ENCODE data around the gene NAA10. TPM values are rescaled to one million over a fixed set of nuclear protein-coding genes. Genes with fewer than 3 reads are reported as not detected.

The NAA10 gene
- total RNA-seq, 1 experiment from 2014 or later = 107 TPM

- TF ChIP-seq ESRRA (CRISPR knock-in tag; IDR thresholded peaks at IDR 0.05; ENCODE audit: borderline replicate concordance) = no peak
- no peak for TF ChIP-seq ERG (CRISPR knock-in tag; IDR thresholded peaks at IDR 0.05)
- TF ChIP-seq ZNF263 (CRISPR knock-in tag; IDR thresholded peaks at IDR 0.05; ENCODE audit: low read depth) = no peak
- no peak for TF ChIP-seq ZNF425 (CRISPR knock-in tag; conservative IDR thresholded peaks at IDR 0.05)
- TF ChIP-seq AR (CRISPR knock-in tag; IDR thresholded peaks at IDR 0.05) = no peak
- TF ChIP-seq ZNF671 (CRISPR knock-in tag; IDR thresholded peaks at IDR 0.05) = no peak
- no peak for TF ChIP-seq IRF2 (CRISPR knock-in tag; IDR thresholded peaks at IDR 0.05; ENCODE audit: borderline replicate concordance, low read depth)
Measured at GRCh38 chrX:153922932-153923857, 11.6 kb downstream of the NAA10 start (continued).

GRCh38 chrX:153921511-153922446 lies 13.1 kb downstream of the NAA10 start:
- no peaks in the 10 kb centered on the region for H3K9me3 Mint-ChIP-seq
- TF ChIP-seq KAT7 (CRISPR knock-in tag; IDR thresholded peaks at IDR 0.05; ENCODE audit: borderline replicate concordance) (no peak), ATF1 (CRISPR knock-in tag; IDR thresholded peaks at IDR 0.05) (no peak), SP1 (CRISPR knock-in tag; conservative IDR thresholded peaks at IDR 0.05) (no peak)
- no peaks in the 10 kb centered on the region for H3K27me3 Mint-ChIP-seq (ENCODE audit: low read depth)
- no peak for DNase-seq (ENCODE audit: low spot score)
- H3K27ac Mint-ChIP-seq = no peak overlapping the region
- POLR2A ChIA-PET = no interaction called here
- H3K36me3 Mint-ChIP-seq = peaks cover 13% of the 10 kb centered on the region
- no peak for ATAC-seq
- H3K4me1 Mint-ChIP-seq = peaks cover 23% of the 10 kb centered on the region
- H3K4me3 Mint-ChIP-seq = no peak overlapping the region
- CTCF ChIA-PET = interaction anchor here (1.5 to 2.3 kb wide), 3 partner anchors 11 to 103 kb away, joined by 3 to 15 read pairs (median 4); no protein-coding TSS in a partner anchor

- no peaks in the 10 kb centered on the region for H3K9me3 Mint-ChIP-seq
- no peak for TF ChIP-seq CREM (CRISPR knock-in tag; IDR thresholded peaks at IDR 0.05)
- no peak for TF ChIP-seq ZNF512 (CRISPR knock-in tag; IDR thresholded peaks at IDR 0.05; ENCODE audit: borderline replicate concordance)
- TF ChIP-seq ZNF121 (CRISPR knock-in tag; IDR thresholded peaks at IDR 0.05) = no peak
- TF ChIP-seq JUN (CRISPR knock-in tag; IDR thresholded peaks at IDR 0.05) = no peak
- TF ChIP-seq ZSCAN18 (CRISPR knock-in tag; IDR thresholded peaks at IDR 0.05) = no peak
- TF ChIP-seq HMGXB4 (CRISPR knock-in tag; IDR thresholded peaks at IDR 0.05) = no peak
- TF ChIP-seq KAT7 (CRISPR knock-in tag; IDR thresholded peaks at IDR 0.05; ENCODE audit: borderline replicate concordance) = no peak
- TF ChIP-seq ZNF416 (CRISPR knock-in tag; IDR thresholded peaks at IDR 0.05) = no peak
- no peak for TF ChIP-seq NR2C2 (CRISPR knock-in tag; IDR thresholded peaks at IDR 0.05)
- DNase-seq (ENCODE audit: low spot score) (no peak), ATAC-seq (no peak)
- ChIA-PET POLR2A (no interaction called here), CTCF (interaction anchor here (1.6 kb wide), 1 partner anchor 34 kb away, joined by 4 read pairs; no protein-coding TSS in a partner anchor)
- no peak overlapping the region for H3K27ac Mint-ChIP-seq
- no peak overlapping the region for H3K4me3 Mint-ChIP-seq
- H3K27me3 Mint-ChIP-seq (ENCODE audit: low read depth) = no peaks in the 10 kb centered on the region
- peaks cover 17% of the 10 kb centered on the region for H3K36me3 Mint-ChIP-seq
- H3K4me1 Mint-ChIP-seq = peaks cover 23% of the 10 kb centered on the region
Measured at GRCh38 chrX:153921070-153921469, 13.8 kb downstream of the NAA10 start.
